ENCODE data around the gene UQCRQ.

DNA sequence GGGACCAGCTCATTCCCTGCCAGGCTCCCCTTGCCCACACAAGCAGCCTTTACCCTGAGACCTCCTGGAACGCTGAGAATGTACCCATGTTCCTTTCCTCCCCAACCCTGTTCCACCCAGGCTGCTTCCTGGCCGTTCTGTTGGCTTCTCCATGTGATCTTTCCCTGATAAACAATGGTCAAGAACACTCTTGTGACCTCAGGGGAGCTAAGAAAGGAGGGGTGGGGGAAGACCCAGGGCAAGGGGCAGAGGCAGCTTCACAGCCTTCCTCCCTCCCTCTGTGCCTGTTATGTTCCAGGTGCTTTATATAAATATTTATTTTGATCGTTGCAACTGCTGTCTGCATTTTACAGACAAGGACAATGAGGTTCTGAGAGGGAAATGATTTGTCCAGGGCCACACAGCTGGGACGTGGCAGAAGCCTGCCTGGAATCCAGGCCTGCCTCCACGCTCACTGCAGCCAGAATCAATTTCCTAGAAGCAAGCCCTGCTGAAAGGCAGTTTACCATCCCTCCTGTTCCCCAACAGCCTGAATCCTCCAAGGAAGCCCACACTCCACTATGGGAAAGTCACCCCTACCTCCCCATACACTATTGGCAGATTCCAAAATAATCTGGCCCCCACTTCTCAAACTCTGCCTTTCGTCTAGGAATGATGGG, 39.9 kb upstream of the UQCRQ start:
- no peak for TF ChIP-seq POLR2A (IDR thresholded peaks at IDR 0.05; ENCODE audit: extremely low read depth, insufficient read length)
- TF ChIP-seq, protein P1, sequence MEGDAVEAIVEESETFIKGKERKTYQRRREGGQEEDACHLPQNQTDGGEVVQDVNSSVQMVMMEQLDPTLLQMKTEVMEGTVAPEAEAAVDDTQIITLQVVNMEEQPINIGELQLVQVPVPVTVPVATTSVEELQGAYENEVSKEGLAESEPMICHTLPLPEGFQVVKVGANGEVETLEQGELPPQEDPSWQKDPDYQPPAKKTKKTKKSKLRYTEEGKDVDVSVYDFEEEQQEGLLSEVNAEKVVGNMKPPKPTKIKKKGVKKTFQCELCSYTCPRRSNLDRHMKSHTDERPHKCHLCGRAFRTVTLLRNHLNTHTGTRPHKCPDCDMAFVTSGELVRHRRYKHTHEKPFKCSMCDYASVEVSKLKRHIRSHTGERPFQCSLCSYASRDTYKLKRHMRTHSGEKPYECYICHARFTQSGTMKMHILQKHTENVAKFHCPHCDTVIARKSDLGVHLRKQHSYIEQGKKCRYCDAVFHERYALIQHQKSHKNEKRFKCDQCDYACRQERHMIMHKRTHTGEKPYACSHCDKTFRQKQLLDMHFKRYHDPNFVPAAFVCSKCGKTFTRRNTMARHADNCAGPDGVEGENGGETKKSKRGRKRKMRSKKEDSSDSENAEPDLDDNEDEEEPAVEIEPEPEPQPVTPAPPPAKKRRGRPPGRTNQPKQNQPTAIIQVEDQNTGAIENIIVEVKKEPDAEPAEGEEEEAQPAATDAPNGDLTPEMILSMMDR (IDR thresholded peaks at IDR 0.05; ENCODE audit: low read depth, low read length) = no peak
